IPS-NIHi11 (cell line): ENCODE results near the gene PLVAP.

Experiments
- DNase-seq: peaks from one replicate; pipeline ENCODE4 v3.0.0; 2012; ENCODE audit warnings: mixed read lengths, low spot score

Gene PLVAP, protein sequence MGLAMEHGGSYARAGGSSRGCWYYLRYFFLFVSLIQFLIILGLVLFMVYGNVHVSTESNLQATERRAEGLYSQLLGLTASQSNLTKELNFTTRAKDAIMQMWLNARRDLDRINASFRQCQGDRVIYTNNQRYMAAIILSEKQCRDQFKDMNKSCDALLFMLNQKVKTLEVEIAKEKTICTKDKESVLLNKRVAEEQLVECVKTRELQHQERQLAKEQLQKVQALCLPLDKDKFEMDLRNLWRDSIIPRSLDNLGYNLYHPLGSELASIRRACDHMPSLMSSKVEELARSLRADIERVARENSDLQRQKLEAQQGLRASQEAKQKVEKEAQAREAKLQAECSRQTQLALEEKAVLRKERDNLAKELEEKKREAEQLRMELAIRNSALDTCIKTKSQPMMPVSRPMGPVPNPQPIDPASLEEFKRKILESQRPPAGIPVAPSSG

DNA sequence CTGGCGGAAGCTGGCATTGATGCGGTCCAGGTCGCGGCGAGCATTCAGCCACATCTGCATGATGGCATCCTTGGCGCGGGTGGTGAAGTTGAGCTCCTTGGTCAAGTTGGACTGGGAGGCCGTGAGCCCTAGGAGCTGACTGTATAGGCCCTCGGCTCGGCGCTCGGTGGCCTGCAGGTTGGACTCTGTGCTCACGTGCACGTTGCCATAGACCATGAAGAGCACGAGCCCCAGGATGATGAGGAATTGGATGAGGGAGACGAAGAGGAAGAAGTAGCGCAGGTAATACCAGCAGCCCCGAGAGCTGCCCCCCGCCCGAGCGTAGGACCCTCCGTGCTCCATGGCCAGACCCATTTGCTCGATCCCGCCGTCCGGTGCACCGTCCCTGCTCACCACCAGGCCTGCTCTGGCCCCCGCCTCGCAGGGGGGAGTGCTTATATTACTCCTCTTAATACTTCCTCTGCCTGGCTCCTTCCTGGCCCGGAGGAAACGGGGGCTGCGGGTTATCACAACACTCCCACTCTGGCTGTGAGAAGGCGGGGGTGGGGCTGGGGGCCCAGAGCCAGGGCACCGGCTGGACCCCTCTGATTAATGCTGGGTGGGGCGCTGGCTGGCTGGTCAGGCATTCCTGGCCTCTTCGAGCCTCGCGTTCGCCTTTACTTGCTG lies at the start of gene PLVAP:
TSS of gene PLVAP (minus strand) at position 408 of the 666 bp plus-strand sequence. CDS start at position 354, 54 bp downstream.
- no peak for DNase-seq

DNA sequence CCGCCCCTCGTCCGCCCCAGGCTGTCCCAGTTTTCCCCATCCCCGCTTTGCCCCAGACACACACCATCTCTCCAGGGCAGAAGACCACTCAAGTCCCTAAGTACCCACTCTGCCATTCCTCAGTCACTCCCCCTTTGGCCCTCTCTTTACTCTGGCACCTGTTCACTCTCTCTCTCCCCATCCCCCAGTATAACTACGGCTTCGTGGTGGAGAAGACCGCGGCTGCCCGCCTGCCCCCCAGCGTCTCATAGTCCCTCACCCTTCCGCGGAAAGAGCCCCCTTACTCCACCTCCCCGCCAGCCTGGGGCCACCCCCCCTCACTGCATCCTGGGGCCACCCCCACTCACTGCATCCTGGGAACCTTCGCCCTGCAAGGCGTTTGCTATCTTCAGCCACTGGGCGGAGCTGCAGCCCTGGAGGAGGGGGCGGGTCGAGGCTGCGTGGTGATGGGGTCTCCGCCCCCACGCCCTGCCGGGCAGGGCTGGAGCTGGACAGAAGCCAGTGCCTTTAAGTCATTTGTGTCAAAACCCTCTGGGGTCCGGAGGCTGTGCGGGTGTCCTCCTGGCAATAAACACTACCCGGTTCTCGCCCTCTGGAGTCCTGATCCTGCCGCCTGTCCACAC lies 47.7 kb upstream of the PLVAP start:
- peak; percentile 91 for DNase-seq

DNA sequence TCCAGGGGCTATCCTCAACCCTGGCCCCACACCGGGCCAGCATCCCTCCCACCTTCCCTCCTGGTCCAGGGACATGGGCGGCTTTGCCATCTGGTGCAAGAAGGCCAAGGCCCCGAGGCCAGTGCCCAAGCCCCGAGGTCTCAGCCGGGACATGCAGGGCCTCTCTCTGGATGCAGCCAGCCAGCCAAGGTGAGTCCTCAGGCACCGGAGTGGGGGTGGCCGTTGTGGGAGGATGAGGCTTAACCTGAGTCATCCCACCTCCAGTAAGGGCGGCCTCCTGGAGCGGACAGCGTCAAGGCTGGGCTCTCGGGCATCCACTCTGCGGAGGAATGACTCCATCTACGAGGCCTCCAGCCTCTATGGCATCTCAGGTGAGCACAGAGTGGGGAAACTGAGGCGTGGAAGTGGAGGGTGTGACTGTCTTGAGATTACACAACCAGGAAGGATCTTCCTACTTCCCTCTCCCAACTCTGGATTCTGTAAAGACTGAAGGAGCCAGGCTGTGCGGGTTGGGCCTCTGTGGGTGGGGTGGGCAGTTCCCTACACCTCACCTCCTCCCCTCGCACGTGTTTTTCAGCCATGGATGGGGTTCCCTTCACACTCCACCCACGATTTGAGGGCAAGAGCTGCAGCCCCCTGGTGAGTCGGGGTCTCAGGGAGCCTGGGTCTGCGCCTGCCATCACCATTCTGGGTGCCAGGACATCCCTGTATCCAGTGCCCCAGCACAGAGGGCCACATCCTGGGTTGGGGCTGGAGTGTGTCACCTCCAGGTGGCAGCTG lies 46.5 kb upstream of the PLVAP start:
- no peak for DNase-seq

DNA sequence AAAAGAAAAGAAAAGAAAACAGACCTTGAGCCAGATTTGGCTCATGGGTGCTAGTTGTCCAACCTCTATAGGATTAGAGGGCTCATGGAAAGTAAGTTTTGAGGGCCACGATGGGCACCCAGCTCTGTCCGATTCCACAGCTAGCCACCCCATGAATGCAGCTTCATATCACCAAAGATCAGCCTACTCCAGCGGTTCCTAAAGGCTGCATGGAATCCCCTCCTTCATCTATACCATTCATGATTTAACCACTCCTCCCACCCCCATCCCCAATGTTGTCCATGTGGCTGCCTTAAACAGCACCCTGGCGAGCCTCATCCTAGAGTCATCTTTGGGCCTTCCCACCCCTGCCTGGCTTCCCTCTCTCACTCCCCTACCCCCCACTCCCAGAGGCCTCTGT lies 44.8 kb upstream of the PLVAP start:
- DNase-seq = no peak

DNA sequence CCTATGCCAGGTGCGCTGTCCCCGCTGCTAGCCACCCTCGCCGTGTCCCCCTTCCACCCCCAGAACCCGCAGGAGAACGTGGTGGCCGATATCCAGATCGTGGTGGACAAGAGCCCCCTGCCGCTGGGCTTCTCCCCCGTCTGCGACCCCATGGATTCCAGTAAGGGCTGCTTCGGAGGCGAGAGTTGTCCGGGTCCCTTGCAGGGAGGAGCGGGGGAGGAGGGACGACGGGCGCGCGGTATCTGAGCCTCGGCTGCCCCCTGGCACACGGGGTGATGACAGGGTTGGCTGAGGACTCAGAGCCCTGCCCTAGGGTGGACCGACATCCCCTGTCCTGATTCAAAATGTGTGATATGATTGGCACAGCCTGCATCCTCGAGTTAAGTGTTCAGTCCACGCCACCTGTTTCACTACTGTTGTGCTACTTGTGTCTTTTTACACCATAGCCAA lies 43.4 kb upstream of the PLVAP start:
- peak; percentile 63 for DNase-seq

DNA sequence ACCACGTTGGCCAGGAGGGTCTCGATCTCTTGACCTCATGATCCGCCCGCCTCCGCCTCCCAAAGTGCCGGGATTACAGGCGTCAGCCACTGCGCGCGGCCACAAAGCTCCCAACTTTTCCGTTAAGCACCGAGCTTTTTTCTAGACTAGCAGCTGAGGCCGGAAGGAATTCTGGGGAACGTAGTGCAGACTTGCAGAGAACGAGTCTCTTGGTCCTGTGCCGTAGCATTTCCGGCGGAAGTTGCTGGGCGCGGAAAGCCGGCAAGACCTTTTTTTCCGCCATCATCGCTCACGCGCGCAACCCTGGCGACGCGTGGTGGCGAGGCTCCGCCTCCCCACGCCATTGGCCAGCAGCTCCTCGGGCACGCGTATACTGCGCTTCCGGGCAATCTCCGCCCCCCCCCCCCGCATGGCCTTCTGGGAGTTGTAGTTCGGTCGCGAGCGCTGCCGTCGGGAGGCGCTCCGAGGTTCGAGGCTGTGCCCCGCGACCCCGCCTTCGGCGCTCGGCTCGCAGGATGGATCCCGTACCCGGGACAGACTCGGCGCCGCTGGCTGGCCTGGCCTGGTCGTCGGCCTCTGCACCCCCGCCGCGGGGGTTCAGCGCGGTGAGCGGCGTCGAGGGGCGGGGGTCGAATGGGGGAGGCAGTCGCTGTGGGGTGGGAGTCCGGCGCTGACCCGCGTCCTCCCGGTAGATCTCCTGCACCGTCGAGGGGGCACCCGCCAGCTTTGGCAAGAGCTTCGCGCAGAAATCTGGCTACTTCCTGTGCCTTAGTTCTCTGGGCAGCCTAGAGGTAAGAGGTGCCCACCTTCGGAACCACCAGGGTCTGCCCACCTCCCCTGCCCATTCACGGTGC lies 42.7 kb upstream of the PLVAP start, which contains the start of gene MVB12A:
TSS of gene MVB12A (plus strand) at position 427 of the 854 bp plus-strand sequence. CDS start at position 516, 89 bp downstream.
- DNase-seq = peak; percentile 95

DNA sequence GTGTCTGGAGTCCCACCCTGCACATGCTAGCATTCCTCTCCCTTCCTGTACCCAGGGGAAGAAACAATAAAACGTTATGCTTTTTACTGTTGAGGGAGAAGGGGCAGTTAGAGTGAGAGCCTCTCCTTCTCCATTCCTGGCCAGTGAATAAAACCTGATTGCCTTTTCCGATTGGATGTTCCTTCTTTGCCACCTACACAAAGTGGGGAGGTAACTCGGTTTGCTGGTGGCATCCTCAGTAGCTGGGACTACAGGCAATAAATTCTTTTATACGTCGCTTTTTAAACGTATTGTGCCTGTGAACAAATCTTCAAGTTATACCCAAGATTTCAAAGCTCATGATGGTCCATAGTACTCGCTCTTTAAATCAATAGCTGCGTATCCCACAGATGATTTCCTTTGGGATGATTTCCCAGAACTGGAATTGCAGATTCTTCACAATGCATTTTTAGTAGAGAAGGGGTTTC lies 42.0 kb upstream of the PLVAP start:
- no peak for DNase-seq

DNA sequence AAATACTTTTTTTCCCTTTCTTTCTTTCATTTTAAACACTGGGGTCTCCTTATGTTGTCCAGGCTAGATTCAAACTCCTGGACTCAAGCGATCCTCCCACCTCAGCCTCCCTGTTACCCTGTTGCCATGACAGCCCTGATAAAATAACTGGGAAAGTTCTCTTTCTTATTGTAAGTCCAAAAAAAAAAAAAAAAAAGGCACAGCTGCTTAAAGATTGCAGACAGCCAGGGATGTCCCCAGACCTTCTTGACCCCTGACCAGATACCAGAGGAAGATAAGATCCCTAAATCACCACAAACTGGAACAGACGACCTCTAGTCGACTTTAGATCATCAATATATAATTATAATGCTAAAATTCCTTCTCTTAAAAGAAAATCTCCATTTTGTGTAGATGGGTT lies 41.6 kb upstream of the PLVAP start:
- DNase-seq = no peak

DNA sequence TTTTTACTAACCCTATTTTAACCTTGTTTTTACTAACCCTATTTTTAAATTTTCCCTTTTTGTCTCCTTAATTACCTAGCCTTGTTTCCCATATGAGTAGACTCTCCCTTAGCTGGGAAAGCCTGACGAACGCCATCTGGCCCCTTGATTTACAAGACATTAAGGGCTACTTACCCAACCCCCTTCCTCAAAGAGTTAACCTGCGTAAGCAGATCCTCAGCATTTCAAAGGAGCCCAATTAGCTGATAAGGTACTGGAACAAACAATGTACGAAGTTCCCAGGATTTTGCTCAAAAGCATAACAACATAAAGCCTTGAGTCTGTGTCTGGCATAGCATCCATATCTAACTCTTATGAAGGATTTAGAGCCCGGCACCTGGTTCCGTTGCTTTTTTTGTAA lies 38.0 kb upstream of the PLVAP start:
- DNase-seq = no peak

DNA sequence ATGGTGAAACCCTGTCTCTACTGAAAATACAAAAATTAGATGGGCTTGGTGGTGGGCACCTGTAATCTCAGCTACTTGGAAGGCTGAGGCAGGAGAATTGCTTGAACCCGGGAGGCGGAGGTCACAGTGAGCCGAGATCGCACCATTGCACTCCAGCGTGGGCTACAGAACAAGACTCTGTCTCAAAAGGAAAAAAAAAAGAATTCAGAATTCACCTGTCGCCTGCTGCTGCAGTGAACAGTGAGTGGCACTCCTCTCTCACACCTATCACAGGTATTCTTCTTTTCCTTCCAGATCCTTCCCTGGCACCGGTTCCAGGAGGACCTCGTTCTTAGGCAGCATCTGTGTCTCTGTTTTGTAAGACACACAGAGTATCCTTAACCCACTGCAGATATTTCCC lies 37.0 kb upstream of the PLVAP start:
- no peak for DNase-seq

DNA sequence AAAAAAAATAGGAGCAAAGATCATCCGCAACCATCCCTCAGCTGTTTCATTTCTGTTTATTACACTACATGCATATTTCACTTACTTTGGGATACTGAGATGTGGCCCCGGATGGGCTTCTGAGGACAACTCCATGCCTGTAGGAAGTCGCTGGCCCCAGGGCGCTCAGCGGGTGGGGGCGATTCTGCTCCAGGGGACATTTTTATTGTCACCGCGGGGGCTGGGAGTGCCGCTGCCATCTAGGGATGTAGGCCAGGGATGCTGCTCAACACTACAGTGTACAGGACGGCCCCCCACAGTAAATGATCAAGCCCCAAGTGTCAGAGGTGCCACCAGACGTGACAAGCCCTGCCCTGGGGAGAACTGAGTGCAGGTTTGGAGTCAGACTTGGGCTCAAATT lies 34.7 kb upstream of the PLVAP start:
- no peak for DNase-seq

DNA sequence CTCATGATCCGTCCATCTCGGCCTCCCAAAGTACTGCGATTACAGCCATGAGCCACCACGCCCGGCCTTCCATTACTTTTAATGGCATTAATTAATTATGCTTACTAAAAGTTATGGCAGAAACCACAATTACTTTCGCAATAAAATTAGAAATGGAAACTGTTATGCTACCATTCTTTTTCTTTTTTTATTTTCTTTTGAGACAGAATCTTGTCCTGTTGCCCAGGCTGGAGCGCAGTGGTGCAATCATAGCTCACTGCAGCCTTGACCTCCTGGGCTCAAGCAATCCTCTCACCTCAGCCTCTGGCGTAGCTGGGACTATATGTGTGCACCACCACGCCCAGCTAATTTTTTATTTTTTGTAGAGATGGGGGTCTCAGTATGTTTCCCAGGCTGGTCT lies 32.8 kb upstream of the PLVAP start:
- DNase-seq = no peak

DNA sequence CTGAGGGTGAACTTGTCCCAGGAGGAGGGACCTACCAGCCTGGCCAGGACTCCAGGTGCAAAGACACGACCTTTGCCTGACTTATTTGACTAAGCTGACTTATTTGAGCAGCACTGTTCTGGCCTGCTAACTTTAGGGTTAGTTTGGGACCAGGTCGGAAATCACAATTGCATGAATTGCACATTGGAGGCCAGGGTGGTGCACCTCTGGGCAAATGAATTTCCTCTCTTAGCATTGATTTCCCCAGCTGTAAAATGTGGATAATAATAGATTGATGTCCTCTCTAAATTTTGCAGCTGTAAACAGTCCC lies 29.7 kb upstream of the PLVAP start:
- no peak for DNase-seq

DNA sequence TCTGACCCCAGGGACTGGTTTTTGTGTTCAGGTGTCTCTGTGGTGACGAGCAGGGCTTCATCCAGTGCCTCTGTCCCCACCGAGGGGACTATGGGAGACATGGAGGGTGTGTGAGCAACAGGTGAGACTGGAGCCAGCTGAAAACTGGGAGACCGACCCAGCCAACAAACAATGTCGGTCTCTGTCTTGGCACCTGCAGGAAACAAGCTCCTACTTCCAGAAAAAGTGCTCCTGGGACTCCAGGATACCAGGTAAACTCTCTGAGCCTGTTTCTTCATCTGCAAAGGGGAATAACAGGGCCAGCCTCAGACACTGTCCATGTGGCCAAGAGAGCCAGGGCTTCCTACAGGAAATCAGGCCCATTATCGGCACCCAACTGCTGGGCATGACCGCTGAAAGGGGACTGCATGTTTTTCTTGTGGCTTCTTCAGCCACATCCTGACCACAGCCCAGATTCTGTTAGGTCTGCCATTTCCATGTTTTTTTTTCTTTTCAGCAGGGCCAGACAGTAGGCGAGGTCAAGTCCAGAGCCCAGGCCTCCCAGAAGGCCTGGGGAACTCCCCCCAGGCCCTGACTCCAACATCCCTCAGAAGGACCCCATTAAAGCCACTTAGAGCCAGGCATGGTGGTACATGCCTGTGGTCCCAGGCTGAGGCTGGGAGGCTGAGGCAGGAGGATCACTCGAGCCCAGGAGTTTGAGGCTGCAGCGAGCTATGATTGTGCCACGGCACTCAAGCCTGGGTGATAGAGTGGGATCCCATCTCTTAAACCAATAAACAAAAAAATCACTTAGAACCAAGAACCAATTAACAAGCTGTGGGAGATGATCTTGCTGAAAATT lies 29.1 kb upstream of the PLVAP start:
- no peak for DNase-seq

DNA sequence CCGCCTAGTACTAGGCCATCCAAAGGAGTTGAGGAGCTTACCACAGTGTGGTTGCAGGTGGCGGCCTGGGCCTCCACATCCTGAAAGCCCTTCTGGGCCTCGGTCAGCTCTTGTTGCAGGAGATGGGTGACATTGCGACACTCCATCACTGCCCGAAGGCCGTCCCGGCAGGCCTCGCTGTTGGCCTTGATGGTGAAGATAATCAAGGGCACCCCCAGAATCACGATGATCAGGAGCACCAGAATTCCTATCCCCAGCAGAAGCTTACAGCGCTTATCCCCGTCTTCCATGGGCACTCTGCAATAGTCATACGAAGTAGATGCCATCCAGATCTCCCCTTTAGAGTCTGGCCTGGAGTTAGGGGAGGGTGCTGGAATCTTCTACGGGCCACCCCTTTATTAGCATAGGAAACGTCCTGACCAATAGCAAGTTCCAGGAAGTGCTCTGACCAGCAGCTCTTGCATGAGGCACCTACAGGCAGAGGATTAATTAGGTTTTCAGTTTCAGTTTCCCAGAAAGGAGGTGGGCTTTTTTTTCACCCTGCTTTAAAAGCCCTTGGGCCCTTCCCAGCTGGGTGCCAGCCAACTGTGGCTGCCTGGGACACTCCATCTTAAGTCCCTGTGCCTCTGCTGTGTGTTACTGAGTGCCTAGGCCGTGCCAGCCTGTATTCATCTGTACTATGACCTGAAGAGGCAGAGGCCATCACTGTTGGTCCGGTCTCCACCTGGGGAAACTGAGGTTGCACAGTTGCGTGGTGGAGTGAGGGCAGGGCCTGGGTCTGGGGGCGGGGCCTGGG lies 28.3 kb upstream of the PLVAP start, which contains the start of gene BST2:
TSS of gene BST2 (minus strand) at position 381 of the 796 bp plus-strand sequence. CDS start at position 326, 55 bp downstream.
- DNase-seq = peak; percentile 80

DNA sequence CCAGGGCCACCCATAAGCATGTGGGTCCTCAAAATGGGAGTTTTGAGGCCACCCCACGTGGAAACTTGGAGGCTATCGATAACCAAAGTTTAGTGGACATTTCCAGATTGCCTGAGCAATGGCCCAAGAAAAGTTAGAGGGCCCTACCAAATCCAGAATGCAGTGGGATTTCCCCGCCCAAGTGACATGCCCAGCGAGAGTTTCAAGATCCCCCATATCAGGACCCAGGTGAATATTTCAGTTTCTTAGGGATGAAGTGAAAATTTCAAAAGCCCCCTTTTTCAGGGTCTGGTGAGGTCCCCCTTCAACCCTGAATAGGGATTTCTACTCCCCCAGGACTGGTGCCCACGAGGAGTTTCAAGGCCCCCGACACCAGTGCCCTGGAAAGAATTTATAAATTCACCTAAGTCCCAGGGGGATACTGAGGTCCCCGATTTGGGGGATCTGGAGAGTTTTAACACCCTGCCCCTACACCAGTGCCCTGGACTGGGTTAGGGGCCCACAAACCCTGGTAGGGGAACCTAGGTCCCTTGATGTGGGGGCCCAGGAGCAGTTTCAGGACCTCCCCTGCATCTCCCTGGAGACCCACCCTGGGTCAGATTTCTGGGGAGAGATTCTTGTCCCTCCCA lies 27.6 kb upstream of the PLVAP start:
- DNase-seq = no peak

DNA sequence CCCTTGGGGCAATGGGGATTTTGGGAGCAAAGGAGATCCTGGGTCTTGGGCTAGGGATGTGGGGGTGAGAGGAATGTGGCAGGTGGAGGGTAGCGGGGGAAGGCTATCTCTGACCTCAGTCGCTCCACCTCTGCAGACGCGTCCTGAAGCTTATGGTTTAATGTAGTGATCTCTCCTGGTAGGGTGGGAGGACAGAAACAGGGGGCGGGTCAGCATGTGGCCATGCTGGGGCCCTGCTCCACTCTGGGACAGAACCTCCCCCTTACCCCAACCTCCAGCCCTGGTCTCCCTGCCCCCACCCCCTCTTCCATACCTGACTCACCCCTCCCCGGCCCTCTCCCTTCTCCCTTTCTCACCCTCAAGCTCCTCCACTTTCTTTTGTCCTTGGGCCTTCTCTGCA lies 26.9 kb upstream of the PLVAP start:
- peak; percentile 55 for DNase-seq

DNA sequence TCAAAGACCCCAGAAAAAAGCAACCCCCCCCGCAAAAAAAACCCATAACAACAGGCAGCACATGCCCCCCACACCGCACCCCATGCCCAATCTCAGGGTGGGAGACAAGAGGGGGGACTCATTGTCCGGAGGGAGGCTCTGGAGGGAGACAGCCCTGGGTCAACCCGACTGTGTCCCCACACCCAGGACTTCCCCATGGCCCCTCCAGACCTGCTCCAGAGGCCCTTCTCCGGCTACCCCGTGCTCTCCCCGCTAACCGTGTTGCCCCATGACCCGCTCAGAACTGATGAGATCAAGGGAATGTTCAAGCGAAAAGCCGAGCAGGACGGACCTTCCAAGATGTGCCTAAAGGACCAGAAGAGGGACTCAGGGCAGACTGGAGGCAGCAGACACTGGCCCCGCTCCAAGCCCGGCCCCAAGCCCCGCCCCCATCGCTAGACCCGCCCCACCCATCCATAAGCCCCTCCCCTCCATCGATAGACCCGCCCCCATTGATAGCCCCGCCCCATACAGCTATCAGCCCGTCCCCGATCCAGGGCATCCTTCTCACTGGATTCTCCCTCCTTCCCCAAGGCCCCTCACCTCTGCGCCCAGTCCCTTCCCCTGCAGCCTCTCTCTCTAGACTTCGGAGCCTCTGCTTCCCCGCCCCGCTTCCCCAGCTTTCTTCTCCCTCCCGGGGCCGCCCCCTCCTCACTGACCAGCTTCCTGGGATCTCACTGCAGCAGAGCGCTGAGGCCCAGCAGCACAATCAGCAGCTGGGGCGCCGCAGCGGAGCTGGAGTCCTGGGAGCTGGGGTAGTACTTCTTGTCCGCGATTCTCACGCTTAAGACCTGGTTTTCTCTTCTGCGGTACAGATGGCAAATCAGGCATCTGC lies 26.1 kb upstream of the PLVAP start:
- peak; percentile 93 for DNase-seq
